ENCODE data around the gene CHST11. TPM values are rescaled to one million over a fixed set of nuclear protein-coding genes. Genes with fewer than 3 reads are reported as not detected.

CHST11 gene
- total RNA-seq, 1 donor, result 10.8 TPM

DNA sequence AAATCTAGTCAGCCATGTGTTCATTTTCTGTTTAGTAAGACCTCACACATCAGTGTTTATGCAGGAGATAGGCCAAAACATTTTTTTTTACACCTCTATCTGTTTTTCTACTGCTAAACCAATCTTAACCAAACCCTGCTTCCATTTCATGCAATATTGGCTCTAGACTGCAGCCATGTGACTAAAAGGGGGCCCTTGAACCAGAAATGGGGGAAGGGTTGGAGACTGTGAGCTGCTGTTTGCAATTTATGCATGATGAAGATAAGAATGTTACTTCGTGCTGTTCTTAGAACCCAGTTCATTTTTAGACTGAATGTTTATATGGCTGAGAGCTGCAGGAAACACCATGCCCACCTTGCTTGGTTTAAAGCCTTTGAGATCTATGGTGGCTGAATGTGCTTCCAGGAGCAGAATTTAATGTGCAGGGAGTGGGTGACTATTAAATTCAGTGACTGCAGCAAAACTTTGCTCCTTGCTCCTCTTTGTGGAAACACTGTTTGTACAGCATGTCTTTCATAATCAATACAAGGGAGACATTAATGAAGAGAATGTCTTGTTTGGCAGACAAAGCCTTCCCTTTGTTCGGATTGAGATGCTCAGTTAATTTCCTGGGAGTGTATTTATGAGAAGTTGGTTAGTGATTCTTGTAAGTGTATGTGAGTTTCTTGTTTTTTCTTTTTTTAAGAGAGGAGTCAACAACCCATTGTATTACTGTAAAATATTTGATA lies 53.6 kb downstream of the CHST11 start:
- TF ChIP-seq, protein P1, sequence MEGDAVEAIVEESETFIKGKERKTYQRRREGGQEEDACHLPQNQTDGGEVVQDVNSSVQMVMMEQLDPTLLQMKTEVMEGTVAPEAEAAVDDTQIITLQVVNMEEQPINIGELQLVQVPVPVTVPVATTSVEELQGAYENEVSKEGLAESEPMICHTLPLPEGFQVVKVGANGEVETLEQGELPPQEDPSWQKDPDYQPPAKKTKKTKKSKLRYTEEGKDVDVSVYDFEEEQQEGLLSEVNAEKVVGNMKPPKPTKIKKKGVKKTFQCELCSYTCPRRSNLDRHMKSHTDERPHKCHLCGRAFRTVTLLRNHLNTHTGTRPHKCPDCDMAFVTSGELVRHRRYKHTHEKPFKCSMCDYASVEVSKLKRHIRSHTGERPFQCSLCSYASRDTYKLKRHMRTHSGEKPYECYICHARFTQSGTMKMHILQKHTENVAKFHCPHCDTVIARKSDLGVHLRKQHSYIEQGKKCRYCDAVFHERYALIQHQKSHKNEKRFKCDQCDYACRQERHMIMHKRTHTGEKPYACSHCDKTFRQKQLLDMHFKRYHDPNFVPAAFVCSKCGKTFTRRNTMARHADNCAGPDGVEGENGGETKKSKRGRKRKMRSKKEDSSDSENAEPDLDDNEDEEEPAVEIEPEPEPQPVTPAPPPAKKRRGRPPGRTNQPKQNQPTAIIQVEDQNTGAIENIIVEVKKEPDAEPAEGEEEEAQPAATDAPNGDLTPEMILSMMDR (IDR thresholded peaks at IDR 0.05; ENCODE audit: insufficient read depth, low read length), result no peak
- H3K4me3 ChIP-seq (ENCODE audit: low read depth, low read length), result no peak overlapping the region
- DNase-seq (ENCODE audit: low read depth), result peak; percentile 36

DNA sequence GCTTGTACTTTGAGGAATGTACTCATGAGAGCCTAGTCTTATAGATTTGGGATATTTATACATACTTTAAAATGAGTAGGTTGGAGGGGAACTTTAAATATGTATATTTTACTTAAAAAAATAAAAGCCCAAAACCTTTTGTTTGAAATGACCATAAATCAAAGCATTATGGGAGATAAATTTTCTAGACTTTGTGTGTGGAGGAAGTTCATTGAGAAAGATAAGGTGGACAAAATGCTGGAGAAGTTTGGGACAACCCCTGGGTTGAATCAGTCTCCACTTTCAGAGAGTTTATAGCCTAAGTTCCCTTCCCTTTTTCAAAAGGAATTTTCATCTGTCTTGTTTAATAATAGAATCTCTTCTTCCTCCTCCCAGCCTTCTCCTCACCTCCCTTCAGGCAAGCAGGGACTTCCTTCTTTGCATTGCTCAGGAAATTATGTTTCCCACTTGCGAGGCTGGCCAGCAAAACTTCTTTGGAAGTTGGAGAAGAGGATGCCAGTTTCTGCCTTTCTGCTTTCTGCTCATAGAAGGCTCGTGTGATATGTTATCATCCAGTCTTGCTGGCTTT lies 54.2 kb downstream of the CHST11 start:
- DNase-seq (ENCODE audit: low read depth), result no peak
- no peak overlapping the region for H3K4me3 ChIP-seq (ENCODE audit: low read depth, low read length)
- TF ChIP-seq, protein P1 (IDR thresholded peaks at IDR 0.05; ENCODE audit: insufficient read depth, low read length), result no peak

DNA sequence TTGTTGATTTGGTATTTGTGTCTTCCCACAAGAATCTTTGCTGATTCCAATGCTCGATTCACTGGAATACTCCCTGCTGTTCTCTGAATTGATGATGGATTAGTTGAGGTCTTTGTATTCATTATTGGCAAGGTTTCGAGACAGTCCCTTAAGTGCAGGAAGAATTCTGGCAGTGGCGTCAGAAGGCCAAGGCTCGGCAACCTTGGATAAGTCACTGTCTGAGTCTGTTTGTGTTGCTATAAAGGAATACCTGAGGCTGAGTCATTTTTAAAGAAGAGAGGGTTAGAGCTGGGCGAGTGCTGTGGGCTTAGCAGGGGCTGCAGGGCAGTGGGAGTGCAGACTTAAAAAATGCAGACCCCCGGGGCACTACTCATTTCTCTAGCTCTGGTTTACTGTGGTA lies 56.9 kb downstream of the CHST11 start:
- TF ChIP-seq, protein P1 (IDR thresholded peaks at IDR 0.05; ENCODE audit: insufficient read depth, low read length), result no peak
- DNase-seq (ENCODE audit: low read depth), result no peak
- no peak overlapping the region for H3K4me3 ChIP-seq (ENCODE audit: low read depth, low read length)

DNA sequence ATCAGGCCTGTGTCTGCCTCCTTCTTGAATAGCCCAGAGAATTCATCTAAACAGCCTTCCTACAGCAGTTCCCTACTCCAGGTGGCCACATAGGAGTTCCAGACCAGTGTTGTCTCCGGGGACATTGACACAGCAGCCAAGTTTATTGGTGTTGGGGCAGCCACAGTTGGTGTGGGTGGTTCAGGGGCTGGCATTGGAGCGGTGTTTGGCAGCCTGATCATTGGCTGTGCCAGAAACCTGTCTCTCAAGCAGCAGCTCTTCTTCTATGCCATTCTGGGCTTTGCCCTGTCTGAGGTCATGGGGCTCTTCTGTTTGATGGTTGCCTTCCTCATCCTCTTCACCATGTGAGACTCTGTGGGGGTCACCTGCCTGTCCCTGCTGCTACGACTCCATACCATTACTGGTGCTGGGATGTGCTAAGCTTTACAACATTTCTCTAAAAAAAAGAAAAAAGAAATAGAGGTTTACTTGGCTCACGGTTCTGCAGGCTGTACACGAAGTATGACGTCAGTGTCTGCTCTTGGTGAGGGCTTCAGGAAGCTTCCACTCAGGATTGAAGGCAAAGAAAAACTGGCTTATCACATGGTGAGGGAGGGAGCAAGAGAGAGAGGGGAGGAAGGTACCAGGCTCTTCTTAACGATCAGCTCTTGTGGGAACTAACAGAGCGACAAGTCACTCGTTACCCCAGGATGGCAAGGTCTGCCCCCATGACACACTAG lies 57.5 kb downstream of the CHST11 start:
- H3K4me3 ChIP-seq (ENCODE audit: low read depth, low read length), result no peak overlapping the region
- DNase-seq (ENCODE audit: low read depth), result no peak
- TF ChIP-seq, protein P1 (IDR thresholded peaks at IDR 0.05; ENCODE audit: insufficient read depth, low read length), result no peak

DNA sequence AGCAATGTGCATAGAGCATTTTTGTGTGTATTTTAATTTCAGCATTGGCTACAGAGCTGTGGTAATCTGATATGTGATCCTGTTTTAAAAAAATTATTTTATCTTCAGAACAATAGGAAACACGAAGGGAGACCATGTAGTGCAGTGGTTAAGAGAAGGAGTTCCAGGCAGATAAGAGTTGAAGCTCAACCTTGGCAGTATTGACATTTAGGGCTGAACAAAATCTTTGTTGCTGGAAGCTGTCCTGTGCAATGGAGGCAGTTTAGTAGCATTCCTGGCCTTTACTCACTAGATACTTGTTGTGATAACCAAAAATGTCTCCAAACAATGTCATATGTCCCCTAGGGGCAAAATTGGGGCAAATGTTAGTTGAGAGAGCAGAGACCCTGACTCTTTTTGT lies 59.2 kb downstream of the CHST11 start:
- peak; percentile 58 for DNase-seq (ENCODE audit: low read depth)
- TF ChIP-seq, protein P1 (IDR thresholded peaks at IDR 0.05; ENCODE audit: insufficient read depth, low read length), result no peak
- no peak overlapping the region for H3K4me3 ChIP-seq (ENCODE audit: low read depth, low read length)

DNA sequence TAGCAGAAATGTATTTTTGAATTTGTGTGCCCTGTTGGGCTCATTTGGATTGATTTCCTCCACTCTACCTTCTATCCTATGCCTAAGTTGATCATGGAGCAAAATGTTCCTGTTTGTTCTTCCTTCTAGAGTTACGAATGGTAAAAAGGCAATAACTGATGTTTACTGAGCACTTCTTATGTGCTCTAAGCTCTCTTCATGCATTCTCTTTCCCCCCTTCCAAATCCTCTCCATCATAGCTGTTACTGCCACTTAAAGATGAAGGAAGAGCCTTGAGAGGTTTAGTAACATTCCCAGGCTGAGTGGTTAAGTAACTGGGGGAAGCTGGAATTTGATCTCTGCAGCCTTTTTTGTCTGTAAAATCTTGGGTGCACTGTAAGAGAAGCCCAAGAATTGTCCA lies 60.1 kb downstream of the CHST11 start:
- TF ChIP-seq, protein P1 (IDR thresholded peaks at IDR 0.05; ENCODE audit: insufficient read depth, low read length), result no peak
- DNase-seq (ENCODE audit: low read depth), result no peak
- H3K4me3 ChIP-seq (ENCODE audit: low read depth, low read length), result no peak overlapping the region
